Tibial nerve (tissue), 3 donors: ENCODE results near the gene NME7.

Source experiments
- POLR2A ChIP-seq, 2 donors: fragments of 450-650 bp; IDR thresholded peaks; one replicate each; pipeline ENCODE4 v1.6.1; 2017; ENCODE audit warnings: antibody characterized with exemption in 2 of 2, mild to moderate bottlenecking in 2 of 2, moderate library complexity in 2 of 2
- TF ChIP-seq, protein P1 (sequence below), 5 experiments: fragments of 200-600 bp in 3 of 5; fragments of 450-650 bp in 2 of 5; sonication (generic) in 3 of 5; IDR thresholded peaks; one replicate each; pipeline ENCODE4 v1.5.1; 2016 to 2019; ENCODE audit warnings: antibody characterized with exemption in 5 of 5, mild to moderate bottlenecking in 3 of 5, moderate library complexity in 2 of 5

DNA sequence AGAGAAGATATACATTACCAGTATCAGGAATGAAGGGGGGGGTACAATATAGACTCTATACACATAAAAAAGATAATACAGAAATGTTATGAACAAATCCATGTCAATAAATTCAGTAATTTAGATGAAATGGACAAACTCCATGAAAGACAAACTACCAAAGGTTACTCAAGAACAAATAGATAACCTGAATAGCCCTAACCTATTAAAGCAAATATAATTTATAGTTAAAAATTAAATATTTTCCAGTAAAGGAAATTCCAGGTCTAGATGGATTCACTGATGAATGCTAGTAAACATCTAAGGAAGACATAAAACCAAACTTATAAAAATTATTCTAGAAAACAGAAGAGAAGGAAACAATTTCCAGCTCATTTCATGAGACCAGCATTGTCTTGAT, 13.6 kb upstream of the NME7 start:
- TF ChIP-seq, protein P1, sequence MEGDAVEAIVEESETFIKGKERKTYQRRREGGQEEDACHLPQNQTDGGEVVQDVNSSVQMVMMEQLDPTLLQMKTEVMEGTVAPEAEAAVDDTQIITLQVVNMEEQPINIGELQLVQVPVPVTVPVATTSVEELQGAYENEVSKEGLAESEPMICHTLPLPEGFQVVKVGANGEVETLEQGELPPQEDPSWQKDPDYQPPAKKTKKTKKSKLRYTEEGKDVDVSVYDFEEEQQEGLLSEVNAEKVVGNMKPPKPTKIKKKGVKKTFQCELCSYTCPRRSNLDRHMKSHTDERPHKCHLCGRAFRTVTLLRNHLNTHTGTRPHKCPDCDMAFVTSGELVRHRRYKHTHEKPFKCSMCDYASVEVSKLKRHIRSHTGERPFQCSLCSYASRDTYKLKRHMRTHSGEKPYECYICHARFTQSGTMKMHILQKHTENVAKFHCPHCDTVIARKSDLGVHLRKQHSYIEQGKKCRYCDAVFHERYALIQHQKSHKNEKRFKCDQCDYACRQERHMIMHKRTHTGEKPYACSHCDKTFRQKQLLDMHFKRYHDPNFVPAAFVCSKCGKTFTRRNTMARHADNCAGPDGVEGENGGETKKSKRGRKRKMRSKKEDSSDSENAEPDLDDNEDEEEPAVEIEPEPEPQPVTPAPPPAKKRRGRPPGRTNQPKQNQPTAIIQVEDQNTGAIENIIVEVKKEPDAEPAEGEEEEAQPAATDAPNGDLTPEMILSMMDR (IDR thresholded peaks at IDR 0.05) = no peak
- TF ChIP-seq POLR2A (IDR thresholded peaks at IDR 0.05) = no peak
